Stimulated activated CD4-positive, alpha-beta T cell treated with anti-CD3 and anti-CD28 coated beads, Interleukin-2, amount 100 ng/mL, for 4 hours (primary cell): ENCODE measurements around the gene CFAP97D1.

Experiments used
- DNase-seq: peaks from one replicate; pipeline ENCODE4 v3.0.0-alpha.2; 2020; ENCODE audit warnings: low read depth

Gene CFAP97D1

GRCh38 chr17:43829738-43830137, 49.5 kb downstream of the CFAP97D1 start:
- DNase-seq: no peak

GRCh38 chr17:43830510-43831140, 50.4 kb downstream of the CFAP97D1 start:
- DNase-seq: no peak

- no peak for DNase-seq
Measured at GRCh38 chr17:43831633-43832032, 51.4 kb downstream of the CFAP97D1 start.

DNA sequence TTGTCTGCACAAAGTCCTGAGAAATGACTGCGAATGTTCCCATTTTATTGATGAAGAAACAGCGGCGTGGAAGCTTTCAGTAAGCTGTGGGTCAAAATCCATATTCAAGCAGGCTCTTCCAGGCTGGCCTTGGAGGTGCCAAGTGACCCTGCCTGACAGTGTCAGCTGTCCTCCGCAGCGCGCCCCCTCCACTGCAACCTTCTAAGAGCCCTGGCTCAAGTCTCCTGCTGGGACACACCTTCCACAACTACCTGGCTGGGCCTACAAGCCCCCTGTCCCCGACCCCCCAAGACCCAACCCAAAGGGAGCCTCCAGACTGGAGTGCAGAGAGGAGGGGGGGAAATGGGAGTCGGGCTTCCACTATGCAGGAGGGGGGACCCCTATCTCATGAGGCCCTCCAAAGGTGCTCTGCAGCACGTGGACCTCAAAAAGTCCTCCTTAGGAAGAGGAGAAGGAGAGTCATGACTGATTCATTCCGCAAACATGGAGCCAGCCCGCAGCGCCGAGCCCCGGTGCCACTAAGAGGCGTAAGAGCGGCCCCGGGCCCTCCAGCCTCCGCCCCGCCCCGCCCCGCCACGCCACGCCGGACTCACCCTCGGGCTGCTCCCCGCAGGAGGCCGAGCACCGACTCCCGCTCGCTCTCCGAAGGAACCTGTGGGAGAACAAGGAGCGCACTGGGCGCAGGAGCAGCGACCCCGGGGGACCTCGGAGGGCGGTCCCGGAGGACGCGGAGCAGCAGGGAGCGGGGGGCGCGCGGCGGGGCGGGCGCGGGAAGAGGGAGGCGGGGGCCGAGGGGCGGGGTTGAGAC, 52.1 kb downstream of the CFAP97D1 start:
- DNase-seq: no peak

DNA sequence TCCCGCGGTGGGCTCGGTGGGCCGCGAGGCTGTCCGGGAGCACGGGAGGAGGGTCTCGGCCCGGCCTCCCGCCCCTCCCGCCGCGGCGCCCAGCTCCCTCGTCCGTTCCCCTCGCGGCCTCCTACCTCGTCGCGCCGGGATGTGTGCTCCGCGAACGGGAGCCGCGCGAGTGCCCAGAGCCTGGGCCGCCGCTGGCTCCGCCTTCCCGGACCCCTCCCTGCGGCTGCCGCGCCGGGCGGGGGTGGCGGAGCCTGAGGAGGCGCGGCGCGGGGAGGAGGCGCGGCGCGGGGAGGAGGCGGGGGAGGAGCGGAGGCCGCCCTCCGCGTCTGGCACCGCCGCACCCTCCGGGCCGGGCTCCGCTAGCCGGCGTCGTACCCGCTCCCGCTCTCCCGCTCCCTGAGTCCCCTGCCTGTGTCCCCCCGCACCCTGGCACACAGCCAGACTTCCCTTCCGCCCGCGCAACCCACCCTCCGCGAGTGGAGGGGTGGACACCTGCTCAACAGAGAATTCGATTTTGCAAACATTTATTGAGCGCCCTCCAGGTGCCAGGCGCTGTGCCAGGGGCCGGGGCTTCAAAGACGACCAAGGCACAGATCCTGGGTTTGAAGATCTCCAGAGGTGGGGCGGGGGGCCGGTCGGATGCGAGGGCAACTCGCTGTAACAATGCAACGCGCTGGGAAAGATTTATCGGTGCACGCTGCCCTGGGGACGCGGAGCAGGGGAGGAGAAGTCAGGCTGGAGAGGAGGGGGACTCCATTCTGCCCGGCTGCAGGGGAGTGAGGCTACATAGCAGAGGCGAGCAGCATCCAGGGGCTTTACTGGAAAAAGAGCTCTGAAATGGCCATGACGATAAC, 53.0 kb downstream of the CFAP97D1 start, which contains the start of gene MPP3:
TSS of gene MPP3 (minus strand) at position 171 of the 854 bp plus-strand sequence. CDS start 1,240 bp downstream, outside the sequence.
- DNase-seq: peak; percentile 47

GRCh38 chr17:43834106-43834505, 53.9 kb downstream of the CFAP97D1 start:
- DNase-seq: no peak
